A549 (cell line): Measurements from ENCODE around the gene HLA-DQA1.

Experiments used
- CEBPB ChIP-seq, 2 experiments: fragments of >200 bp in 1 of 2; sonication (Bioruptor Twin) in 1 of 2; formaldehyde crosslinking in 1 of 2; IDR thresholded peaks; 2 replicates each; pipeline ENCODE4 v1.6.1; 2012 to 2016
- EP300 ChIP-seq, 2 experiments: fragments of >200 bp; sonication (Bioruptor Twin); formaldehyde crosslinking; IDR thresholded peaks; 2 replicates in 1 of 2; 3 replicates in 1 of 2; pipeline ENCODE4 v1.6.1; 2016 to 2017
- KDM1A ChIP-seq: fragments of 200-600 bp; sonication (generic); IDR thresholded peaks from 2 replicates; pipeline ENCODE4 v1.6.1; 2016; ENCODE audit warnings: low read depth, mild to moderate bottlenecking
- POLR2A ChIP-seq: IDR thresholded peaks from 2 replicates; pipeline ENCODE4 v1.6.1; 2012; ENCODE audit warnings: mild to moderate bottlenecking, low read length
- RAD21 ChIP-seq, 2 experiments: fragments of >200 bp in 1 of 2; sonication (Bioruptor Twin) in 1 of 2; formaldehyde crosslinking in 1 of 2; IDR thresholded peaks in 1 of 2; conservative IDR thresholded peaks in 1 of 2; 2 replicates in 1 of 2; 3 replicates in 1 of 2; pipeline ENCODE4 v1.6.1; 2012 to 2018; ENCODE audit warnings: inconsistent platforms in 1 of 2
- TF ChIP-seq, protein P1 (sequence below): fragments of >200 bp; sonication (Bioruptor Twin); formaldehyde crosslinking; IDR thresholded peaks from 3 replicates; pipeline ENCODE4 v1.5.1; 2016

DNA sequence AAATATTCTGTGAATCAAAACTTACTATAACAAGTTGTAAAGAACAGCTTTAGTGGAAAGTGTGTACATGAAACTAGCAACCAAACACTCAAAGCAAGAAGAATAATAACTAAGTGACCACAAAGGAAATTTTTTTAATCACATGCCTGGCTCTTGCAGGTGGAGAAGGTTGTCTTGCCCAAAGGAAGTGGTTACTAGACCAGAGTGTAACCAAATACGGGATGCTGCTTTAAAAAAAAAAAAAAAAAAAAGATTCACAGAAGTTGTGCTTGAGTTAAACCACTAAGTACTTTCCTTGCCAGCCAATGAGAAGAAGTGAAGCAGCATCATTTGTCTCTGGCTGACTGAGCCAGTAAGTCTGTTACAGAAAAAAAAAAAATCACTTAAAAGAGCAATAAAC is 48.4 kb downstream of the HLA-DQA1 start:
- TF ChIP-seq, protein P1, sequence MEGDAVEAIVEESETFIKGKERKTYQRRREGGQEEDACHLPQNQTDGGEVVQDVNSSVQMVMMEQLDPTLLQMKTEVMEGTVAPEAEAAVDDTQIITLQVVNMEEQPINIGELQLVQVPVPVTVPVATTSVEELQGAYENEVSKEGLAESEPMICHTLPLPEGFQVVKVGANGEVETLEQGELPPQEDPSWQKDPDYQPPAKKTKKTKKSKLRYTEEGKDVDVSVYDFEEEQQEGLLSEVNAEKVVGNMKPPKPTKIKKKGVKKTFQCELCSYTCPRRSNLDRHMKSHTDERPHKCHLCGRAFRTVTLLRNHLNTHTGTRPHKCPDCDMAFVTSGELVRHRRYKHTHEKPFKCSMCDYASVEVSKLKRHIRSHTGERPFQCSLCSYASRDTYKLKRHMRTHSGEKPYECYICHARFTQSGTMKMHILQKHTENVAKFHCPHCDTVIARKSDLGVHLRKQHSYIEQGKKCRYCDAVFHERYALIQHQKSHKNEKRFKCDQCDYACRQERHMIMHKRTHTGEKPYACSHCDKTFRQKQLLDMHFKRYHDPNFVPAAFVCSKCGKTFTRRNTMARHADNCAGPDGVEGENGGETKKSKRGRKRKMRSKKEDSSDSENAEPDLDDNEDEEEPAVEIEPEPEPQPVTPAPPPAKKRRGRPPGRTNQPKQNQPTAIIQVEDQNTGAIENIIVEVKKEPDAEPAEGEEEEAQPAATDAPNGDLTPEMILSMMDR: no peak
- TF ChIP-seq KDM1A (no peak), EP300 (IDR thresholded peaks at IDR 0.05) (no peak), POLR2A (no peak), CEBPB (IDR thresholded peaks at IDR 0.05) (no peak), RAD21 (conservative IDR thresholded peaks at IDR 0.05 in 1 of 2, IDR thresholded peaks at IDR 0.05 in 1 of 2) (no peak)
